Osteocyte (in vitro differentiated cells): Measurements from ENCODE around the gene MCTP1. TPM values are rescaled to one million over a fixed set of nuclear protein-coding genes. Genes with fewer than 3 reads are reported as not detected.
A peak's percentile ranks its signal among the peaks of the same experiment; 100 is the strongest.

Source experiments
- DNase-seq: peaks from one replicate; pipeline ENCODE4 v3.0.0; 2021; ENCODE audit warnings: mixed read lengths; ENCODE audit not compliant: unreplicated experiment; ENCODE audit errors: extremely low spot score
- H3K27ac Mint-ChIP-seq: one replicate; pipeline ENCODE4 v1.8.0; 2021; ENCODE audit warnings: mild to moderate bottlenecking, mixed read lengths; ENCODE audit not compliant: unreplicated experiment
- H3K27me3 Mint-ChIP-seq: one replicate; pipeline ENCODE4 v1.8.0; 2021; ENCODE audit warnings: mixed read lengths; ENCODE audit not compliant: unreplicated experiment
- H3K36me3 Mint-ChIP-seq: one replicate; pipeline ENCODE4 v1.8.0; 2021; ENCODE audit warnings: mixed read lengths; ENCODE audit not compliant: unreplicated experiment
- H3K4me1 Mint-ChIP-seq: one replicate; pipeline ENCODE4 v1.8.0; 2021; ENCODE audit warnings: mixed read lengths; ENCODE audit not compliant: unreplicated experiment
- H3K4me3 Mint-ChIP-seq: one replicate; pipeline ENCODE4 v1.8.0; 2021; ENCODE audit warnings: mild to moderate bottlenecking, moderate library complexity, mixed read lengths; ENCODE audit not compliant: unreplicated experiment
- H3K9me3 Mint-ChIP-seq: one replicate; pipeline ENCODE4 v1.8.0; 2021; ENCODE audit warnings: mixed read lengths; ENCODE audit not compliant: unreplicated experiment
- CTCF ChIP-seq: fragments of 200-600 bp; sonication (generic); IDR thresholded peaks from 2 replicates; pipeline ENCODE4 v1.5.0; 2021; ENCODE audit warnings: antibody characterized with exemption, mild to moderate bottlenecking, moderate library complexity
- total RNA-seq: library from RNA; stranded (reverse); gene quantifications from 2 replicates; pipeline ENCODE4 v1.2.1, GENCODE V29; 2021

Gene MCTP1
- total RNA-seq, 1 donor from 2014 or later = 0.67 TPM

- no peaks in the 10 kb centered on the region for H3K36me3 Mint-ChIP-seq
- peaks cover 45% of the 10 kb centered on the region for H3K27me3 Mint-ChIP-seq
- no peak for DNase-seq
- TF ChIP-seq CTCF = no peak
- no peak overlapping the region for H3K27ac Mint-ChIP-seq
- no peaks in the 10 kb centered on the region for H3K9me3 Mint-ChIP-seq
- H3K4me3 Mint-ChIP-seq = no peak overlapping the region
- H3K4me1 Mint-ChIP-seq = no peaks in the 10 kb centered on the region
These were observed 90.0 kb downstream of the MCTP1 start for GRCh38 chr5:95194856-95195255.

GRCh38 chr5:95191330-95191729 is 93.6 kb downstream of the MCTP1 start:
- no peak overlapping the region for H3K27ac Mint-ChIP-seq
- no peaks in the 10 kb centered on the region for H3K9me3 Mint-ChIP-seq
- no peaks in the 10 kb centered on the region for H3K36me3 Mint-ChIP-seq
- H3K27me3 Mint-ChIP-seq = peaks cover 69% of the 10 kb centered on the region
- DNase-seq = no peak
- no peak overlapping the region for H3K4me3 Mint-ChIP-seq
- no peak for TF ChIP-seq CTCF
- no peaks in the 10 kb centered on the region for H3K4me1 Mint-ChIP-seq

- no peak for TF ChIP-seq CTCF
- H3K27me3 Mint-ChIP-seq = peaks cover 71% of the 10 kb centered on the region
- H3K4me3 Mint-ChIP-seq = no peak overlapping the region
These were observed 100.0 kb downstream of the MCTP1 start for GRCh38 chr5:95184924-95185323.

GRCh38 chr5:95181644-95182043 is 103.2 kb downstream of the MCTP1 start:
- Mint-ChIP-seq H3K9me3 (peaks cover 20% of the 10 kb centered on the region), H3K27me3 (peaks cover 41% of the 10 kb centered on the region)
- DNase-seq = no peak

More at GRCh38 chr5:95184924-95185323, 100.0 kb downstream of the MCTP1 start:
- no peaks in the 10 kb centered on the region for H3K9me3 Mint-ChIP-seq
- no peak for DNase-seq
- no peak overlapping the region for H3K27ac Mint-ChIP-seq
- H3K4me1 Mint-ChIP-seq = no peaks in the 10 kb centered on the region
- H3K36me3 Mint-ChIP-seq = no peaks in the 10 kb centered on the region

GRCh38 chr5:95178046-95178651 is 106.7 kb downstream of the MCTP1 start:
- no peaks in the 10 kb centered on the region for H3K36me3 Mint-ChIP-seq
- TF ChIP-seq CTCF = peak; percentile 56
- peaks cover 29% of the 10 kb centered on the region for H3K27me3 Mint-ChIP-seq
- H3K27ac Mint-ChIP-seq = peak overlapping the region; percentile 74
- DNase-seq = peak; percentile 88
- H3K9me3 Mint-ChIP-seq = peaks cover 20% of the 10 kb centered on the region
- H3K4me3 Mint-ChIP-seq = no peak overlapping the region
- peaks cover 35% of the 10 kb centered on the region for H3K4me1 Mint-ChIP-seq

More at GRCh38 chr5:95181644-95182043, 103.2 kb downstream of the MCTP1 start:
- TF ChIP-seq CTCF = no peak
- no peaks in the 10 kb centered on the region for H3K36me3 Mint-ChIP-seq
- no peak overlapping the region for H3K27ac Mint-ChIP-seq
- H3K4me3 Mint-ChIP-seq = no peak overlapping the region
- H3K4me1 Mint-ChIP-seq = peaks cover 25% of the 10 kb centered on the region
